ENCODE data around the gene MRNIP. TPM values are rescaled to one million over a fixed set of nuclear protein-coding genes. Genes with fewer than 3 reads are reported as not detected.
A peak's percentile ranks its signal among the peaks of the same experiment; 100 is the strongest.

MRNIP gene
- total and polyA plus RNA-seq, 2 of the 8 experiments (the other 6 are each of a cell fraction or from before 2014, with no cell fraction given), result 29.6 TPM

DNA sequence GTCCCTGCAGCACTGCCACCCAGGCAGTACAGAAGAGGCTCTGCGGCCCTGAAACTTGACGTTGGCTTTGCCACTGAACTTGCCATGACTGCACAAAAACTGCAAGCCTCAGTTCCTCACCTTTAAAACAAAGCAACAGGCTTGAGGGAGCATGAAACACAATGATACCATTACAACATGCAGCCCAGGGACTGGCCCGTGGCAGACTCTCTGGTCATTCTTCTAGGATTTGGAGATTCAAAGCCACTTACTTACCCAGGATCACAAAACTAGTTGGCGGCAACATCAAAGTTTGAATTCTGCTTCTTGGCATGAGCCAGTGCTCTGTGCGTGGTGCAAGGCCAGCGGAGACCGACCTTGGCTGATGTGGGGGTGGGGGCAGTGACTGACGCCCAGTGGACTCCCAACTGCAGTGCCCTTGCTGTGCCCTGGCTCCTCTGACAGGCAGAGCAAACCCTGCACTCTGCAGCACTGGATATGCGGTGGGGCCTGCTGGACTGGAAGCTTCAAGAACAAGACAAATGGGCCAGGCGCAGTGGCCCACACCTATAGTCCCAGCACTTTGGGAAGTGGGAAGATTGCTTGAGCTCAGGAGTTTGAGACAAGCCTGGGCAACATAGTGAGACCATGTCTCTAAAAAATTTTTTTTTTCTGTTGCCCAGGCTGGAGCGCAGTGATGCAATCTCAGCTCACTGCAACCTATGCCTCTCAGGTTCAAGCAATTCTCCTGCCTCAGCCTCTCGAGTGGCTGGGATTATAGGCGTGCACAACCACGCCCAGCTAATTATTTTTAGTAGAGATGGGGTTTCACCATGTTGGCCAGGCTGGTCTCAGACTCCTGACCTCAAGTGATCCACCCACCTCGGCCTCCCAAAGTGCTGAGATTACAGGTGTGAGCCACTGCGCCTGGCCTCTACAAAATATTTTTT, 19.0 kb downstream of the MRNIP start:
- CTCF ChIA-PET (ENCODE audit: partially characterized antibody), result interaction anchor here (0.7 to 0.9 kb wide), 4 partner anchors 17 to 30 kb away, joined by 3 to 4 read pairs (median 4); no protein-coding TSS in a partner anchor

More for the DNA sequence above, 19.0 kb downstream of the MRNIP start:
- no peak overlapping the region for H3K4ac ChIP-seq (replicated peaks; ENCODE audit: insufficient read length, low read depth, low read length)
- H3K79me2 ChIP-seq (ENCODE audit: control insufficient read depth in 1 of 2, insufficient read depth in 2 of 2, low read length in 2 of 2), result no peaks in the 10 kb centered on the region
- FAIRE-seq (no peak), DNase-seq (ENCODE audit: low read depth in 1 of 2, low spot score in 2 of 2) (no peak)
- H3K4me1 ChIP-seq (replicated peaks in 1 of 4; ENCODE audit: control insufficient read depth in 3 of 4, insufficient read depth in 4 of 4, low read length in 3 of 4), result no peaks in the 10 kb centered on the region
- no peak overlapping the region for H3K4me2 ChIP-seq (ENCODE audit: insufficient read depth in 1 of 2, low read depth in 2 of 2, low read length in 2 of 2)
- no peak overlapping the region for H2BK12ac ChIP-seq (ENCODE audit: low read depth, low read length)
- peaks cover 15 to 54% (median 37%) of the 10 kb centered on the region in 4 experiments for H3K36me3 ChIP-seq (ENCODE audit: control insufficient read depth in 2 of 4, insufficient read depth in 4 of 4, low read length in 3 of 4)
- no peak overlapping the region for H2BK15ac ChIP-seq (ENCODE audit: low read length)
- H2AFZ ChIP-seq (ENCODE audit: low read length), result no peak overlapping the region
- whole genome bisulfite sequencing, 2 experiments (ENCODE audit: extremely low coverage in 1 of 2, insufficient coverage in 1 of 2, insufficient read length in 1 of 2, insufficient replicate concordance in 2 of 2, low coverage in 1 of 2, low lambda C conversion rate in 2 of 2, missing lambda C conversion rate in 1 of 2), result 92% methylated on average over 16 of the region's 16 CpGs; no CpG with 5 or more reads in 1 of the 2 experiments
- H3K23me2 ChIP-seq (ENCODE audit: low read depth, low read length), result no peaks in the 10 kb centered on the region
- no peak overlapping the region for H2BK5ac ChIP-seq (ENCODE audit: low read depth, low read length)
- TF ChIP-seq POLR2AphosphoS5 (IDR thresholded peaks at IDR 0.05; ENCODE audit: low read depth, low read length) (0 out of 2 replicates have a peak, but pooled peaks have one; percentile 13), BRCA1 (IDR thresholded peaks at IDR 0.05; ENCODE audit: low read depth, low read length) (no peak)
- H3K9ac ChIP-seq (replicated peaks in 1 of 4; ENCODE audit: extremely low read depth in 1 of 4, low read depth in 3 of 4, low read length in 3 of 4), result no peak overlapping the region
- no peak overlapping the region for H3K14ac ChIP-seq (ENCODE audit: insufficient read length)
- H4K5ac ChIP-seq (ENCODE audit: insufficient read length, low read depth, low read length), result no peak overlapping the region
- no peak overlapping the region for H4K91ac ChIP-seq (replicated peaks; ENCODE audit: insufficient read length, low read length)
- no peak overlapping the region for H2BK20ac ChIP-seq (ENCODE audit: low read length)
- H2AK5ac ChIP-seq (ENCODE audit: low read depth, low read length), result no peak overlapping the region
- POLR2A ChIA-PET (ENCODE audit: partially characterized antibody), result interaction anchor here (0.6 to 3.8 kb wide), 6 partner anchors 10 to 116 kb away, joined by 3 to 31 read pairs (median 4); no protein-coding TSS in a partner anchor
- H3K23ac ChIP-seq (ENCODE audit: insufficient read length), result no peak overlapping the region
- peaks cover 0 to 4% of the 10 kb centered on the region in 2 experiments; a peak in 1 of 4 replicates for H3K9me3 ChIP-seq (ENCODE audit: insufficient read depth in 2 of 2, low read depth in 1 of 2, low read length in 1 of 2)
- peaks cover 5 to 8% of the 10 kb centered on the region in 2 experiments for H4K20me1 ChIP-seq (replicated peaks in 1 of 2; ENCODE audit: control insufficient read depth in 1 of 2, insufficient read depth in 2 of 2, low read length in 2 of 2)
- no peaks in the 10 kb centered on the region for H3K79me1 ChIP-seq (ENCODE audit: low read depth, low read length)
- no peak overlapping the region; the same call in 1 of the 2 replicates for H4K8ac ChIP-seq (ENCODE audit: extremely low read depth, insufficient read depth, low read length)
- H3K56ac ChIP-seq (replicated peaks; ENCODE audit: insufficient read length, low read depth, low read length), result no peak overlapping the region
- no peak overlapping the region for H3K18ac ChIP-seq (ENCODE audit: extremely low read depth, low read length)
- no peak overlapping the region for H2BK120ac ChIP-seq (replicated peaks; ENCODE audit: low read depth, low read length)
- no peak overlapping the region for H3K27ac ChIP-seq (ENCODE audit: low read depth, low read length)
- no peak overlapping the region for H3K4me3 ChIP-seq (ENCODE audit: extremely low read depth in 1 of 4, insufficient read depth in 2 of 4, low read depth in 3 of 4, low read length in 4 of 4)
- H3K27me3 ChIP-seq (replicated peaks in 1 of 4; ENCODE audit: control insufficient read depth in 3 of 4, extremely low read depth in 1 of 4, insufficient read depth in 3 of 4, low read length in 3 of 4), result no peaks in the 10 kb centered on the region

Measured in H1 (cell line).